Sigmoid colon (tissue), 7 donors: ENCODE measurements around the gene ABCC4. TPM values are rescaled to one million over a fixed set of nuclear protein-coding genes. Genes with fewer than 3 reads are reported as not detected.
"Not testable (repeated sequence)": the region's sequence is repeated elsewhere in the genome, so short reads cannot be mapped to it uniquely, and the experiment has no call there.

ENCODE experiments used
- DNase-seq: peaks from one replicate; pipeline ENCODE4 v3.0.0-alpha.2; 2019
- H3K27ac ChIP-seq, 4 donors: fragments of 200-600 bp; sonication (generic); one replicate each; pipeline ENCODE4 v1.5.1; 2016 to 2019; ENCODE audit warnings: mild to moderate bottlenecking in 1 of 4
- H3K27me3 ChIP-seq, 3 donors: fragments of 200-600 bp; sonication (generic); one replicate each; pipeline ENCODE4 v1.5.1; 2019; ENCODE audit warnings: mild to moderate bottlenecking in 1 of 3
- H3K36me3 ChIP-seq, 4 donors: fragments of 200-600 bp; sonication (generic); one replicate each; pipeline ENCODE4 v1.5.1; 2016 to 2019
- H3K4me1 ChIP-seq, 4 donors: fragments of 200-600 bp; sonication (generic); one replicate each; pipeline ENCODE4 v1.5.1; 2017 to 2019
- H3K4me3 ChIP-seq, 4 donors: fragments of 200-600 bp; sonication (generic); one replicate each; pipeline ENCODE4 v1.5.1; 2017 to 2019; ENCODE audit warnings: mild to moderate bottlenecking in 2 of 4, moderate library complexity in 1 of 4
- H3K9me3 ChIP-seq, 4 donors: fragments of 200-600 bp in 3 of 4; sonication (generic) in 3 of 4; one replicate each; pipeline versions ENCODE4 v1.5.1 to v1.6.1; 2013 to 2019
- CTCF ChIP-seq, 4 experiments: fragments of 450-650 bp in 3 of 4; fragments of 200-600 bp in 1 of 4; IDR thresholded peaks; one replicate each; pipeline ENCODE4 v1.5.1; 2016 to 2019; ENCODE audit warnings: antibody characterized with exemption in 4 of 4, mild to moderate bottlenecking in 3 of 4, moderate library complexity in 2 of 4
- EP300 ChIP-seq, 4 donors: sonication (generic); formaldehyde crosslinking; IDR thresholded peaks; one replicate each; pipeline ENCODE4 v1.6.1; 2017; ENCODE audit warnings: antibody characterized with exemption in 4 of 4
- POLR2A ChIP-seq, 2 donors: fragments of 450-650 bp; IDR thresholded peaks; one replicate each; pipeline ENCODE4 v1.6.1; 2016; ENCODE audit warnings: antibody characterized with exemption in 2 of 2, mild to moderate bottlenecking in 2 of 2, moderate library complexity in 2 of 2
- POLR2AphosphoS5 ChIP-seq, 4 donors: sonication (generic); formaldehyde crosslinking; IDR thresholded peaks; one replicate each; pipeline ENCODE4 v1.6.1; 2017; ENCODE audit warnings: antibody characterized with exemption in 4 of 4
- WGBS, 2 donors: extraction: QIAGEN DNeasy Blood & Tissue Kit; methylation state at CpG; one replicate each; pipeline ENCODE4 v1.1.7; 2013; 5-methylcytosine and 5-hydroxymethylcytosine counted together
- intact Hi-C: fragments of 100-400 bp; cut with DNase I; formaldehyde crosslinking; loops from one replicate; pipeline ENCODE4 v1.15.1; 2023
- polyA plus RNA-seq, 3 donors: library from polyadenylated mRNA; stranded (reverse); fragments of 200-250 nt; gene quantifications; one replicate each; pipeline ENCODE4 v1.2.3, GENCODE V29; 2013
- total RNA-seq, 4 donors: library from RNA; depleted of rRNA; stranded (reverse); fragments of >200 nt; gene quantifications; one replicate each; pipeline ENCODE4 v1.1.0, GENCODE V29; 2016
- donor health status: healthy with polysubstance abuse.
- donor health status: Bipolar disorder and iron deficiency.
- donor health status: healthy.

ABCC4 gene
- total and polyA plus RNA-seq, 7 donors: 1.2 to 56.3 (median 24.3) TPM

GRCh38 chr13:95275322-95276036, 25.8 kb downstream of the ABCC4 start:
- intact Hi-C loops: no loop called here
- no peaks in the 10 kb centered on the region for H3K27me3 ChIP-seq
- TF ChIP-seq CTCF (IDR thresholded peaks at IDR 0.05) (no peak), POLR2AphosphoS5 (IDR thresholded peaks at IDR 0.05) (no peak), EP300 (IDR thresholded peaks at IDR 0.05) (no peak), POLR2A (IDR thresholded peaks at IDR 0.05) (no peak)
- H3K36me3 ChIP-seq: no peaks in the 10 kb centered on the region
- peak overlapping the region in 2 of 4 donors; percentile 35 to 80 for H3K27ac ChIP-seq
- peaks cover 0 to 60% (median 46%) of the 10 kb centered on the region in 4 donors for H3K4me1 ChIP-seq
- H3K9me3 ChIP-seq: no peaks in the 10 kb centered on the region
- no peak for DNase-seq
- no peak overlapping the region for H3K4me3 ChIP-seq
- WGBS, 2 donors: 56 to 74% methylated on average over 4 of the region's 4 CpGs

- intact Hi-C loops: loop anchor here (5.0 kb wide), 1 partner anchor 54 kb away; no protein-coding TSS in a partner anchor
- not testable (repeated sequence) for H3K4me3 ChIP-seq, H3K9me3 ChIP-seq, DNase-seq, H3K36me3 ChIP-seq, H3K27me3 ChIP-seq
- WGBS, 2 donors: 83 to 84% methylated on average over 12 of the region's 12 CpGs
- Histone ChIP-seq H3K4me1 (peaks cover 2 to 69% (median 60%) of the 10 kb centered on the region in 4 donors), H3K27ac (peak overlapping the region in 3 of 4 donors; percentile 35 to 80 (median 57))
Observed at GRCh38 chr13:95273592-95274132, 27.6 kb downstream of the ABCC4 start.

- Histone ChIP-seq H3K27ac (peak overlapping the region; percentile 52 to 80 (median 76)), H3K4me1 (peaks cover 2 to 85% (median 76%) of the 10 kb centered on the region in 4 donors)
- H3K4me3 ChIP-seq, H3K36me3 ChIP-seq, H3K9me3 ChIP-seq, DNase-seq, H3K27me3 ChIP-seq: not testable (repeated sequence)
- WGBS, 2 donors: 61 to 83% methylated on average over 7 of the region's 7 CpGs
- intact Hi-C loops: loop anchor here (5.0 kb wide), 1 partner anchor 55 kb away; no protein-coding TSS in a partner anchor
Observed at GRCh38 chr13:95272076-95272475, 29.2 kb downstream of the ABCC4 start.

GRCh38 chr13:95269756-95270155, 31.5 kb downstream of the ABCC4 start:
- DNase-seq: no peak
- Histone ChIP-seq H3K4me1 (peaks cover 2 to 70% (median 64%) of the 10 kb centered on the region in 4 donors), H3K4me3 (no peak overlapping the region), H3K27me3 (no peaks in the 10 kb centered on the region), H3K36me3 (no peaks in the 10 kb centered on the region), H3K9me3 (no peaks in the 10 kb centered on the region), H3K27ac (peak overlapping the region in 3 of 4 donors; percentile 74 to 80 (median 79))
- intact Hi-C loops: loop anchor here (5.0 kb wide), 2 partner anchors 58 to 77 kb away; no protein-coding TSS in a partner anchor
- TF ChIP-seq POLR2AphosphoS5 (IDR thresholded peaks at IDR 0.05) (no peak), POLR2A (IDR thresholded peaks at IDR 0.05) (no peak), CTCF (IDR thresholded peaks at IDR 0.05) (no peak), EP300 (IDR thresholded peaks at IDR 0.05) (no peak)
- WGBS, 2 donors: 83 to 92% methylated on average over 3 of the region's 3 CpGs

- not testable (repeated sequence) for H3K36me3 ChIP-seq, H3K9me3 ChIP-seq, H3K27me3 ChIP-seq, DNase-seq, H3K4me3 ChIP-seq
- Histone ChIP-seq H3K4me1 (peaks cover 2 to 58% (median 54%) of the 10 kb centered on the region in 4 donors), H3K27ac (peak overlapping the region in 3 of 4 donors; percentile 59 to 80 (median 79))
- 90 to 91% methylated on average over 16 of the region's 16 CpGs for WGBS, 2 donors
- intact Hi-C loops: loop anchor here (5.0 kb wide), 1 partner anchor 76 kb away; no protein-coding TSS in a partner anchor
Observed at GRCh38 chr13:95268343-95269065, 32.7 kb downstream of the ABCC4 start.
